Omental fat pad (tissue), 4 donors: Measurements from ENCODE around the gene HIF3A. TPM values are rescaled to one million over a fixed set of nuclear protein-coding genes. Genes with fewer than 3 reads are reported as not detected.

Experiments
- ATAC-seq: fragments of 150-250 bp; one replicate; pipeline ENCODE4 v1.9.1; 2016; ENCODE audit warnings: mild to moderate bottlenecking, moderate library complexity; ENCODE audit not compliant: low FRiP score
- DNase-seq: peaks from one replicate; pipeline ENCODE4 v3.0.0-alpha.2; 2019; ENCODE audit warnings: low spot score
- CTCF ChIP-seq, 3 donors: fragments of 450-650 bp; IDR thresholded peaks; one replicate each; pipeline ENCODE4 v1.5.1; 2016 to 2017; ENCODE audit warnings: antibody characterized with exemption in 3 of 3, mild to moderate bottlenecking in 3 of 3, moderate library complexity in 2 of 3
- small RNA-seq: library from RNA; depleted of rRNA; stranded (forward); fragments of <200 nt; gene quantifications from one replicate; pipeline ENCODE3, GENCODE V24; 2016
- total RNA-seq, 4 donors: library from RNA; depleted of rRNA; stranded (reverse); fragments of >200 nt; gene quantifications; one replicate each; pipeline ENCODE4 v1.1.0, GENCODE V29; 2016

The HIF3A gene
- total RNA-seq, 4 donors from 2014 or later: 10.3 to 201 (median 17.6) TPM

- TF ChIP-seq CTCF (IDR thresholded peaks at IDR 0.05): no peak
- ATAC-seq (no peak), DNase-seq (no peak)
Observed at GRCh38 chr19:46390866-46391265, 94.0 kb downstream of the HIF3A start.

- TF ChIP-seq CTCF (IDR thresholded peaks at IDR 0.05): no peak
- DNase-seq (no peak), ATAC-seq (no peak)
Observed at GRCh38 chr19:46391296-46392251, 94.7 kb downstream of the HIF3A start.

- no peak for DNase-seq
- ATAC-seq: no peak
Observed at GRCh38 chr19:46392252-46392801, 95.5 kb downstream of the HIF3A start.

GRCh38 chr19:46392837-46393236 is 96.0 kb downstream of the HIF3A start:
- DNase-seq: no peak
- no peak for TF ChIP-seq CTCF (IDR thresholded peaks at IDR 0.05)
- no peak for ATAC-seq

More at GRCh38 chr19:46392252-46392801, 95.5 kb downstream of the HIF3A start:
- TF ChIP-seq CTCF (IDR thresholded peaks at IDR 0.05): no peak

Small RNAs within 50 kb of the gene (small RNA-seq; reads per million reads assigned to genes)
- not detected for gene RNU6-924P

Other genes with a start within 250 kb of the HIF3A start
- not detected for gene IGFL3, start 172.4 kb upstream of the HIF3A start, total RNA-seq
- 1 to 10 TPM in 1 of 4 donors, under 1 TPM in 1, not detected in 2; 0.84 to 1.5 TPM for gene IGFL2, start 148.8 kb upstream of the HIF3A start, total RNA-seq
- gene IGFL1, start 67.3 kb upstream of the HIF3A start, total RNA-seq: not detected
- gene PPP5C, start 50.0 kb downstream of the HIF3A start, total RNA-seq: 10 to 100 TPM; 43.2 to 63.8 (median 49.5) TPM
- gene CCDC8, start 116.5 kb downstream of the HIF3A start, total RNA-seq: 1 to 10 TPM; 1.7 to 7.1 (median 5.3) TPM
- gene PNMA8C, start 131.9 kb downstream of the HIF3A start, total RNA-seq: not detected
- 1 to 10 TPM in 2 of 4 donors, under 1 TPM in 2; 0.72 to 3.5 (median 1.0) TPM for gene PNMA8A, start 174.5 kb downstream of the HIF3A start, total RNA-seq
- 1 to 10 TPM in 3 of 4 donors, under 1 TPM in 1; 0.93 to 3.0 (median 1.7) TPM for gene PNMA8B, start 198.8 kb downstream of the HIF3A start, total RNA-seq